Bronchial epithelial cell (primary cell): Measurements from ENCODE around the gene DKKL1. TPM values are rescaled to one million over a fixed set of nuclear protein-coding genes. Genes with fewer than 3 reads are reported as not detected.
A peak's percentile ranks its signal among the peaks of the same experiment; 100 is the strongest.
"Not testable (repeated sequence)": the region's sequence is repeated elsewhere in the genome, so short reads cannot be mapped to it uniquely, and the experiment has no call there.

Experiments used
- DNase-seq: peaks from one replicate; pipeline ENCODE4 v3.0.0-alpha.2; 2010; ENCODE audit warnings: low read depth
- FAIRE-seq: peaks from 2 replicates; lab custom pipeline; 2011; peaks lifted over from hg19 to GRCh38; lab: Jason Lieb, UNC
- H3K27me3 ChIP-seq: 2 replicates; pipeline ENCODE4 v1.5.1; 2011; ENCODE audit warnings: low read length; ENCODE audit not compliant: control insufficient read depth, insufficient read depth
- H3K36me3 ChIP-seq: 2 replicates; pipeline ENCODE4 v1.5.1; 2011; ENCODE audit warnings: low read length; ENCODE audit not compliant: control insufficient read depth, insufficient read depth
- H3K4me3 ChIP-seq: 2 replicates; pipeline ENCODE4 v1.5.1; 2011; ENCODE audit warnings: mild to moderate bottlenecking, low read depth, low read length, control low read depth
- total RNA-seq: library from RNA; depleted of rRNA; stranded (reverse); fragments of >200 nt; gene quantifications from 2 replicates; pipeline ENCODE4 v1.2.1, GENCODE V29; 2014
- TF ChIP-seq, protein P1 (sequence below): IDR thresholded peaks from 2 replicates; pipeline ENCODE4 v1.5.1; 2011; ENCODE audit warnings: mild to moderate bottlenecking, moderate library complexity, low read length, control low read depth, inconsistent platforms; ENCODE audit not compliant: insufficient read depth, severe bottlenecking

The DKKL1 gene
- total RNA-seq, 1 donor from 2014 or later, result not detected

DNA sequence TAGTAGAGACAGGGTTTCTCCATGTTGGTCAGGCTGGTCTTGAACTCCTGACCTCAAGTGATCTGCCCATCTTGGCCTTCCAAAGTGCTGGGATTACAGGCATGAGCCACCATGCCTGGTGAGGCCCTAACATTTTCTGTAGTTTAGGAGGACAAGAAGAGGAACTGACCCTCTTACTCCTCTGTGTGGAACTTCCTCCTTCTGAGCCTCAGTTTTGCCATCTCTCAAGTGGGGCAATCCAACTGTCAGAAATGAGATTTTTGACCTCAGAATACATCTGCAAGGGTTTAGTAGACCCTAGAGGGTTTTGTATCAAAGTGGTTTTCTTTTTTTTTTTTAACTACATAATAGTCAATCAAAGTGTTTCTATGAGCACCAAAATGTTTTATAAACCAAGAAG, 2.4 kb downstream of the DKKL1 start:
- FAIRE-seq, result no peak
- H3K27me3 ChIP-seq, result no peaks in the 10 kb centered on the region

DNA sequence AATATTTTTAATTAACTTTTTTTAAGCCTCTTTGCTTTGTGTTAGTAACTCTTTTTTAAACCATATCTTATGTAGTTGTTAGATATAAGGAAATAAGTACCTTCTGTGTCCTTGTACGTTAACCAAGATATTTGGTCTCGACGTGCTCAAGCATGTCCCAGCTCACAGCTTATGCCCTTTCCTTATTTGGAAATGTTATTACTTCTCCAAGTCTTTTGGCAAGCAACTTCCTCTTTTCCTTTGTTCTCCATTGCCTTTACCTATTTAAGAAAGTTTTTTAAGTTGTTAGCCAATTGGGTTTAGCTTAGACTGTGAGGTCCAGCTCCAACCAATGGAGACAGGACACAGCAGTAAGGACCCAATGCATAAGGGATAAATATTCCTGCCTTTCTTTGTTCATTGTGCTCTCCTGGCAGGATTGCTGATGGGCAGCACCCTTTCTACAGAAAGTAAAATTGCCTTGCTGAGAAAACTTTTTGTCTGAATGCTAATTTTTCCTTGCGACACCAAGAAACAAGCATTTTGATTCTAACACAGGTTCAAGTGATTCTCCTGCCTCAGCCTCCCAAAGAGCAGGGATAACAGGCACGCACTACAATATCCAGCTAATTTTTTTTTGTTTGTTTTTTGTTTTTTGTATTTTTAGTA, 5.2 kb downstream of the DKKL1 start:
- DNase-seq, result peak; percentile 57
- TF ChIP-seq, protein P1, sequence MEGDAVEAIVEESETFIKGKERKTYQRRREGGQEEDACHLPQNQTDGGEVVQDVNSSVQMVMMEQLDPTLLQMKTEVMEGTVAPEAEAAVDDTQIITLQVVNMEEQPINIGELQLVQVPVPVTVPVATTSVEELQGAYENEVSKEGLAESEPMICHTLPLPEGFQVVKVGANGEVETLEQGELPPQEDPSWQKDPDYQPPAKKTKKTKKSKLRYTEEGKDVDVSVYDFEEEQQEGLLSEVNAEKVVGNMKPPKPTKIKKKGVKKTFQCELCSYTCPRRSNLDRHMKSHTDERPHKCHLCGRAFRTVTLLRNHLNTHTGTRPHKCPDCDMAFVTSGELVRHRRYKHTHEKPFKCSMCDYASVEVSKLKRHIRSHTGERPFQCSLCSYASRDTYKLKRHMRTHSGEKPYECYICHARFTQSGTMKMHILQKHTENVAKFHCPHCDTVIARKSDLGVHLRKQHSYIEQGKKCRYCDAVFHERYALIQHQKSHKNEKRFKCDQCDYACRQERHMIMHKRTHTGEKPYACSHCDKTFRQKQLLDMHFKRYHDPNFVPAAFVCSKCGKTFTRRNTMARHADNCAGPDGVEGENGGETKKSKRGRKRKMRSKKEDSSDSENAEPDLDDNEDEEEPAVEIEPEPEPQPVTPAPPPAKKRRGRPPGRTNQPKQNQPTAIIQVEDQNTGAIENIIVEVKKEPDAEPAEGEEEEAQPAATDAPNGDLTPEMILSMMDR, result no peak
- Histone ChIP-seq H3K27me3 (no peaks in the 10 kb centered on the region), H3K4me3 (no peak overlapping the region), H3K36me3 (no peaks in the 10 kb centered on the region)
- FAIRE-seq, result no peak

More for the DNA sequence above, 2.4 kb downstream of the DKKL1 start:
- Histone ChIP-seq H3K36me3 (no peaks in the 10 kb centered on the region), H3K4me3 (no peak overlapping the region)
- TF ChIP-seq, protein P1, result no peak
- DNase-seq, result no peak

DNA sequence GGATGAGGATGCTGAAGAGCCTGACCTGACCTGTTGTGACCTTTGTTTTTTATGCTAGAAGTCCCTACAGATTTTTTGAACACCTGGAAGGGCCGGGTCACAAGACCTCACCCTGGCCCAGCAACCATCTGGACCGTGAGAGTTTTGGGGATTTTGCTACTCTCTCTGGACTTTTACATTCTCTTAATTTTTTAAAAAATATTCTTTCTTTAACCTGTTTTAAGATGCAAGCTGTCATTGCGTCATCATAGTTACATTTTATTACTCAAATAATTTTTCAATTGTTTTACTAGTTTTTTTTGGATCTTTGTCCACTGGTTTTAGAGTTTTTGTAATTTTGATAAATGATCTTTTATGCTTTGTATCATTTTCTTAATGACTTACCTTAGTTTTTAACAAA, 7.5 kb downstream of the DKKL1 start:
- DNase-seq (no peak), FAIRE-seq (no peak)
- TF ChIP-seq, protein P1, result no peak
- no peaks in the 10 kb centered on the region for H3K36me3 ChIP-seq
- H3K27me3 ChIP-seq, result no peaks in the 10 kb centered on the region
- H3K4me3 ChIP-seq, result no peak overlapping the region

DNA sequence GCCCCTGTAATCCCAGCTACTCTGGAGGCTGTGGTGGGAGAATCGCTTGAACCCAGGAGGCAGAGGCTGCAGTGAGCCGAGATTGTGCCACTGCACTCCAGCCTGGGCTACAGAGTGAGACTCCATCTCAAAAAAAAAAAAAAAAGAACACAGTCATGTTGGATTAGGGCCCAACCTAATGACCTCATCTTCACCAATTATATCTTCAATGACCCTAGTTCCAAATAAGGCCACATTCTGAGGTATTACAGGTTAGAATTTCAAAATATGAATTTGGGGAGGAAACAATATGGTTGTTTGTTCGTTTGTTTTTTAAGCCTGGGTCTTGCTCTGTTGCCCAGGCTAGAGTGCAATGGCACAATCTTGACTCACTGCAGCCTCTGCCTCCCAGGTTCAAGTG, 9.5 kb downstream of the DKKL1 start:
- H3K36me3 ChIP-seq, DNase-seq, H3K27me3 ChIP-seq, H3K4me3 ChIP-seq, FAIRE-seq: not testable (repeated sequence)

DNA sequence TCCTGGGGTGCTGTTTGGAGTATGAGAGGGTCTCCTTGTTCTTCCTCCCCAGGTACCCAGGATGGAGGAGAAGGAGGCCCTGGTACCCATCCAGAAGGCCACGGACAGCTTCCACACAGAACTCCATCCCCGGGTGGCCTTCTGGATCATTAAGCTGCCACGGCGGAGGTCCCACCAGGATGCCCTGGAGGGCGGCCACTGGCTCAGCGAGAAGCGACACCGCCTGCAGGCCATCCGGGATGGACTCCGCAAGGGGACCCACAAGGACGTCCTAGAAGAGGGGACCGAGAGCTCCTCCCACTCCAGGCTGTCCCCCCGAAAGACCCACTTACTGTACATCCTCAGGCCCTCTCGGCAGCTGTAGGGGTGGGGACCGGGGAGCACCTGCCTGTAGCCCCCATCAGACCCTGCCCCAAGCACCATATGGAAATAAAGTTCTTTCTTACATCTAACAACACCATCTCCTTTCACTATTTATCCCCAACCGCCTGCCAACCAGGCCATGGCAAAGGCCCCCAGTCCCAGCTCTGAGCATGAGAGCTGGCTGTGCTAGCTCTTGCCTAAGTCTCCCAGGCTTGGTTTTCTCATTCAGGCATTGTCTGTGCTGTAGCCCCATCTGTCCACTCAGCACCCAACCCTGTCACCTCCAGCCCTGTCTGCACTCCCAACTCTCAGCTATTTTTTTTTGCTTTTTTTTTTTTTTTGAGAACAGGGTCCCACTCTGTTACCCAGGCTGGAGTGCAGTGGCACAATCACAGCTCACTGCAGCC, 11.2 kb downstream of the DKKL1 start:
- H3K36me3 ChIP-seq, result no peaks in the 10 kb centered on the region
- no peak overlapping the region for H3K4me3 ChIP-seq
- TF ChIP-seq, protein P1, result no peak
- no peaks in the 10 kb centered on the region for H3K27me3 ChIP-seq
- FAIRE-seq, result no peak
- no peak for DNase-seq

DNA sequence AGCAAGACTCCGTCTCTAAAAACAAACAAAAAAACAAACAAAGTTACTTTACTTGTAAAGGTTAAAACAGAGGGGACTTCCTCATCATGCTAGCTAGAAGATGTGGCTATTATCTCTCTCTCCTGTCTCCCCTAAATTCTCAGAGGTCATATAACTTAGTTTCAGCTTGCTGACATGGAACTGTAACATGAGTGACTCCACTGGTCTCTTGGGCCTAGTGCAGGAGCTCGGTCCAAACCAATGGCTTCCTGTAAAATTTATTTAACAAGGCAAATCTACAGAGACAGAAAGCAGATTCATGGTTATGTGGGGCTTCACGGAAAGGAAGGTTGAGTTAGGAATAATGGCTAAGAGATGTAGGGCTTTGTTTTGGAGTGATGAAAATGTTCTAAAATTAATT, 14.8 kb downstream of the DKKL1 start:
- H3K27me3 ChIP-seq, result no peaks in the 10 kb centered on the region
- no peak overlapping the region for H3K4me3 ChIP-seq
- DNase-seq, result no peak
- TF ChIP-seq, protein P1, result no peak
- no peak for FAIRE-seq
- no peaks in the 10 kb centered on the region for H3K36me3 ChIP-seq
